Naive B cell (primary cell): Measurements from ENCODE around the gene SCO2. TPM values are rescaled to one million over a fixed set of nuclear protein-coding genes. Genes with fewer than 3 reads are reported as not detected.

Source experiments
- ATAC-seq, 2 donors: fragments of 150-1000 bp; cut with Tn5 transposase; 2 replicates each; pipeline ENCODE4 v1.10.0; 2021; ENCODE audit warnings: low read depth in 2 of 2, mild to moderate bottlenecking in 2 of 2, moderate library complexity in 2 of 2
- DNase-seq: peaks from one replicate; pipeline ENCODE4 v3.0.0; 2022
- H3K27ac Mint-ChIP-seq, 6 donors: one replicate each; pipeline ENCODE4 v1.8.0; 2020 to 2022; ENCODE audit warnings: mild to moderate bottlenecking in 6 of 6, mixed read lengths in 6 of 6, moderate library complexity in 5 of 6, inconsistent platforms in 2 of 6
- H3K27me3 Mint-ChIP-seq, 3 donors: one replicate each; pipeline ENCODE4 v1.8.0; 2021 to 2022; ENCODE audit warnings: mixed read lengths in 3 of 3, mild to moderate bottlenecking in 1 of 3
- H3K36me3 Mint-ChIP-seq, 2 donors: one replicate each; pipeline ENCODE4 v1.8.0; 2020 to 2022; ENCODE audit warnings: mixed read lengths in 2 of 2, inconsistent platforms in 1 of 2, mild to moderate bottlenecking in 1 of 2
- H3K4me1 Mint-ChIP-seq, 3 donors: one replicate each; pipeline ENCODE4 v1.8.0; 2020 to 2022; ENCODE audit warnings: mixed read lengths in 3 of 3, inconsistent platforms in 1 of 3, mild to moderate bottlenecking in 1 of 3, moderate library complexity in 1 of 3
- H3K4me3 Mint-ChIP-seq, 8 donors: one replicate each; pipeline ENCODE4 v1.8.0; 2020 to 2022; ENCODE audit warnings: mild to moderate bottlenecking in 8 of 8, mixed read lengths in 8 of 8, moderate library complexity in 8 of 8, inconsistent platforms in 2 of 8
- H3K9me3 Mint-ChIP-seq, 7 donors: one replicate each; pipeline ENCODE4 v1.8.0; 2020 to 2022; ENCODE audit warnings: mixed read lengths in 7 of 7, mild to moderate bottlenecking in 5 of 7, inconsistent platforms in 2 of 7, moderate library complexity in 1 of 7
- polyA plus RNA-seq, 6 donors: library from polyadenylated mRNA; unstranded; fragments of 300-500 nt; fragmentation: Illumina TruSeq; gene quantifications; one replicate each; pipeline ENCODE4 v1.2.3, GENCODE V29; 2021; ENCODE audit warnings: low read depth in 6 of 6

Gene SCO2
- polyA plus RNA-seq, 6 donors from 2014 or later, result 2.0 to 13.9 (median 8.1) TPM

GRCh38 chr22:50487290-50488005 is 38.0 kb downstream of the SCO2 start:
- DNase-seq (no peak), ATAC-seq (no peak)
- H3K27me3 Mint-ChIP-seq, result peaks cover 0 to 22% (median 5%) of the 10 kb centered on the region in 3 donors
- H3K9me3 Mint-ChIP-seq, result no peaks in the 10 kb centered on the region
- H3K27ac Mint-ChIP-seq, result peak overlapping the region in 2 of 6 donors; percentile 2 to 24
- no peak overlapping the region for H3K4me3 Mint-ChIP-seq
- H3K36me3 Mint-ChIP-seq, result no peaks in the 10 kb centered on the region
- H3K4me1 Mint-ChIP-seq, result peaks cover 11 to 17% (median 14%) of the 10 kb centered on the region in 3 donors

- no peaks in the 10 kb centered on the region for H3K9me3 Mint-ChIP-seq
- peaks cover 11 to 17% (median 14%) of the 10 kb centered on the region in 3 donors for H3K4me1 Mint-ChIP-seq
- peak within 1 kb of the TSS in 4 of 6 donors; percentile 2 to 70 (median 44) for H3K27ac Mint-ChIP-seq
- H3K27me3 Mint-ChIP-seq, result peaks cover 0 to 22% (median 5%) of the 10 kb centered on the region in 3 donors
- peak within 1 kb of the TSS in 2 of 8 donors; percentile 22 to 42 for H3K4me3 Mint-ChIP-seq
- DNase-seq, result no peak
- ATAC-seq, result no peak
- no peaks in the 10 kb centered on the region for H3K36me3 Mint-ChIP-seq
Observed at GRCh38 chr22:50486561-50487289, 38.7 kb downstream of the SCO2 start, which contains the start of gene MIOX. Gene MIOX, plus strand, starts transcription at chr22:50486859. Its CDS starts 39 bp downstream, at chr22:50486898.

GRCh38 chr22:50485221-50486131 is 39.9 kb downstream of the SCO2 start:
- ATAC-seq (no peak), DNase-seq (no peak)
- no peaks in the 10 kb centered on the region for H3K36me3 Mint-ChIP-seq
- H3K27ac Mint-ChIP-seq, result peak overlapping the region in 3 of 6 donors; percentile 65 to 70 (median 69)
- peaks cover 4 to 9% (median 6%) of the 10 kb centered on the region in 3 donors for H3K4me1 Mint-ChIP-seq
- no peaks in the 10 kb centered on the region for H3K9me3 Mint-ChIP-seq
- peaks cover 0 to 22% (median 0%) of the 10 kb centered on the region in 3 donors for H3K27me3 Mint-ChIP-seq
- H3K4me3 Mint-ChIP-seq, result peak overlapping the region in 2 of 8 donors; percentile 1 to 76

- H3K27ac Mint-ChIP-seq, result peak overlapping the region in 1 of 6 donors; percentile 33
- ATAC-seq, result peak in 1 of 2 donors; percentile 15
- H3K9me3 Mint-ChIP-seq, result no peaks in the 10 kb centered on the region
- H3K36me3 Mint-ChIP-seq, result no peaks in the 10 kb centered on the region
- H3K27me3 Mint-ChIP-seq, result peaks cover 0 to 32% (median 6%) of the 10 kb centered on the region in 3 donors
- peak overlapping the region in 3 of 8 donors; percentile 18 to 50 (median 40) for H3K4me3 Mint-ChIP-seq
- no peak for DNase-seq
- peaks cover 7 to 16% (median 15%) of the 10 kb centered on the region in 3 donors for H3K4me1 Mint-ChIP-seq
Observed at GRCh38 chr22:50483977-50484853, 41.2 kb downstream of the SCO2 start.

- ATAC-seq (no peak), DNase-seq (no peak)
- Mint-ChIP-seq H3K27me3 (peaks cover 0 to 32% (median 6%) of the 10 kb centered on the region in 3 donors), H3K4me1 (peaks cover 7 to 16% (median 15%) of the 10 kb centered on the region in 3 donors), H3K4me3 (peak overlapping the region in 2 of 8 donors; percentile 18 to 65), H3K36me3 (no peaks in the 10 kb centered on the region), H3K27ac (peak overlapping the region in 1 of 6 donors; percentile 33), H3K9me3 (no peaks in the 10 kb centered on the region)
Observed at GRCh38 chr22:50483556-50483955, 41.8 kb downstream of the SCO2 start.

- Mint-ChIP-seq H3K4me3 (peak overlapping the region in 3 of 8 donors; percentile 34 to 65 (median 48)), H3K27me3 (peaks cover 0 to 32% (median 6%) of the 10 kb centered on the region in 3 donors), H3K4me1 (peaks cover 7 to 16% (median 15%) of the 10 kb centered on the region in 3 donors), H3K36me3 (no peaks in the 10 kb centered on the region), H3K27ac (no peak overlapping the region), H3K9me3 (no peaks in the 10 kb centered on the region)
- no peak for ATAC-seq
- DNase-seq, result no peak
Observed at GRCh38 chr22:50483106-50483505, 42.3 kb downstream of the SCO2 start.

- Mint-ChIP-seq H3K4me3 (peak overlapping the region; percentile 38 to 88 (median 78)), H3K27ac (no peak overlapping the region), H3K36me3 (no peaks in the 10 kb centered on the region), H3K27me3 (peaks cover 0 to 32% (median 6%) of the 10 kb centered on the region in 3 donors), H3K4me1 (peaks cover 7 to 16% (median 15%) of the 10 kb centered on the region in 3 donors), H3K9me3 (no peaks in the 10 kb centered on the region)
- DNase-seq (no peak), ATAC-seq (no peak)
Observed at GRCh38 chr22:50482107-50483074, 43.0 kb downstream of the SCO2 start.

GRCh38 chr22:50481440-50482106 is 43.8 kb downstream of the SCO2 start, which contains the start of gene ADM2:
Gene ADM2, plus strand, starts transcription at chr22:50481543. Its CDS starts 305 bp downstream, at chr22:50481848.
- no peaks in the 10 kb centered on the region for H3K36me3 Mint-ChIP-seq
- ATAC-seq, result peak; percentile 82 to 85
- no peaks in the 10 kb centered on the region for H3K9me3 Mint-ChIP-seq
- H3K27ac Mint-ChIP-seq, result peak within 1 kb of the TSS in 1 of 6 donors; percentile 87
- peaks cover 11 to 22% (median 21%) of the 10 kb centered on the region in 3 donors for H3K4me1 Mint-ChIP-seq
- peaks cover 0 to 32% (median 6%) of the 10 kb centered on the region in 3 donors for H3K27me3 Mint-ChIP-seq
- peak within 1 kb of the TSS; percentile 75 to 88 (median 82) for H3K4me3 Mint-ChIP-seq
- DNase-seq, result peak; percentile 53

GRCh38 chr22:50481045-50481439 is 44.4 kb downstream of the SCO2 start:
- Mint-ChIP-seq H3K4me3 (peak overlapping the region; percentile 72 to 87 (median 78)), H3K9me3 (no peaks in the 10 kb centered on the region), H3K27me3 (peaks cover 0 to 31% (median 6%) of the 10 kb centered on the region in 3 donors), H3K4me1 (peaks cover 11 to 23% (median 22%) of the 10 kb centered on the region in 3 donors), H3K36me3 (no peaks in the 10 kb centered on the region), H3K27ac (no peak overlapping the region)
- no peak for ATAC-seq
- no peak for DNase-seq

GRCh38 chr22:50479721-50480120 is 45.7 kb downstream of the SCO2 start:
- Mint-ChIP-seq H3K27me3 (peaks cover 0 to 21% (median 6%) of the 10 kb centered on the region in 3 donors), H3K36me3 (no peaks in the 10 kb centered on the region), H3K4me3 (peak overlapping the region; percentile 24 to 87 (median 78)), H3K4me1 (peaks cover 11 to 23% (median 22%) of the 10 kb centered on the region in 3 donors), H3K27ac (peak overlapping the region in 4 of 6 donors; percentile 28 to 85 (median 57)), H3K9me3 (no peaks in the 10 kb centered on the region)
- ATAC-seq, result no peak
- no peak for DNase-seq
